Astrocyte (in vitro differentiated cells and primary cell): Measurements from ENCODE around the gene OPCML. TPM values are rescaled to one million over a fixed set of nuclear protein-coding genes. Genes with fewer than 3 reads are reported as not detected.

Experiments used
- DNase-seq: peaks from one replicate; pipeline ENCODE4 v3.0.0-alpha.2; 2010; ENCODE audit warnings: low read depth
- FAIRE-seq: peaks from 2 replicates; lab custom pipeline; 2011; peaks lifted over from hg19 to GRCh38; lab: Jason Lieb, UNC
- H2AFZ ChIP-seq: 2 replicates; pipeline ENCODE4 v1.6.0; 2012; ENCODE audit warnings: low read depth, low read length, inconsistent platforms
- H3K27ac ChIP-seq: 2 replicates; pipeline ENCODE4 v1.5.1; 2011; ENCODE audit warnings: low read depth, low read length, inconsistent platforms
- H3K27me3 ChIP-seq: 2 replicates; pipeline ENCODE4 v1.6.0; 2011; ENCODE audit warnings: low read length, inconsistent platforms; ENCODE audit not compliant: insufficient read depth
- H3K36me3 ChIP-seq: 2 replicates; pipeline ENCODE4 v1.5.1; 2011; ENCODE audit warnings: low read length, inconsistent platforms; ENCODE audit not compliant: insufficient read depth
- H3K4me1 ChIP-seq: 2 replicates; pipeline ENCODE4 v1.5.1; 2011; ENCODE audit warnings: low read length, inconsistent platforms; ENCODE audit not compliant: insufficient read depth
- H3K4me2 ChIP-seq: 2 replicates; pipeline ENCODE4 v1.6.0; 2012; ENCODE audit warnings: low read length, inconsistent platforms
- H3K4me3 ChIP-seq: 2 replicates; pipeline ENCODE4 v1.5.1; 2011; ENCODE audit warnings: low read depth, mild to moderate bottlenecking, low read length, inconsistent platforms; ENCODE audit not compliant: insufficient read depth
- H3K79me2 ChIP-seq: 2 replicates; pipeline ENCODE4 v1.6.0; 2012; ENCODE audit warnings: mild to moderate bottlenecking, low read length, inconsistent platforms; ENCODE audit not compliant: insufficient read depth
- H3K9ac ChIP-seq: 2 replicates; pipeline ENCODE4 v1.6.0; 2012; ENCODE audit warnings: mild to moderate bottlenecking, low read length, inconsistent platforms
- H3K9me3 ChIP-seq: 2 replicates; pipeline ENCODE4 v1.5.1; 2012; ENCODE audit warnings: low read depth, mild to moderate bottlenecking, low read length, inconsistent platforms; ENCODE audit not compliant: insufficient read depth
- H4K20me1 ChIP-seq: 2 replicates; pipeline ENCODE4 v1.6.0; 2012; ENCODE audit warnings: low read length, inconsistent platforms; ENCODE audit not compliant: insufficient read depth
- H3K27ac Mint-ChIP-seq: one replicate; pipeline ENCODE4 v1.8.0; 2021; ENCODE audit warnings: mild to moderate bottlenecking, mixed read lengths; ENCODE audit not compliant: unreplicated experiment
- H3K27me3 Mint-ChIP-seq: one replicate; pipeline ENCODE4 v1.8.0; 2021; ENCODE audit warnings: low read depth, mixed read lengths; ENCODE audit not compliant: unreplicated experiment
- H3K36me3 Mint-ChIP-seq: one replicate; pipeline ENCODE4 v1.8.0; 2021; ENCODE audit warnings: low read depth, mixed read lengths; ENCODE audit not compliant: unreplicated experiment
- H3K4me1 Mint-ChIP-seq: one replicate; pipeline ENCODE4 v1.8.0; 2021; ENCODE audit warnings: low read depth, mixed read lengths; ENCODE audit not compliant: unreplicated experiment
- H3K4me3 Mint-ChIP-seq: one replicate; pipeline ENCODE4 v1.8.0; 2021; ENCODE audit warnings: mild to moderate bottlenecking, moderate library complexity, mixed read lengths; ENCODE audit not compliant: unreplicated experiment
- H3K9me3 Mint-ChIP-seq: one replicate; pipeline ENCODE4 v1.8.0; 2021; ENCODE audit warnings: mild to moderate bottlenecking, mixed read lengths; ENCODE audit not compliant: unreplicated experiment
- CTCF ChIP-seq: IDR thresholded peaks from 2 replicates; pipeline ENCODE4 v1.5.1; 2011; ENCODE audit warnings: low read depth, mild to moderate bottlenecking, inconsistent platforms, low read length, moderate library complexity; ENCODE audit not compliant: insufficient read depth
- EZH2 ChIP-seq: IDR thresholded peaks from 2 replicates; pipeline ENCODE4 v1.6.1; 2012; ENCODE audit warnings: mild to moderate bottlenecking, low read length, inconsistent platforms; ENCODE audit not compliant: insufficient read depth
- total RNA-seq: library from RNA; stranded (reverse); gene quantifications from 2 replicates; pipeline ENCODE4 v1.2.1, GENCODE V29; 2021

OPCML gene
- total RNA-seq, 1 donor from 2014 or later, result 7.9 TPM

GRCh38 chr11:132463295-132464002, 1068.9 kb downstream of the OPCML start:
- FAIRE-seq (no peak), DNase-seq (no peak)
- Histone ChIP-seq H3K9ac (no peak overlapping the region), H3K27me3 (peaks cover 5% of the 10 kb centered on the region), H3K36me3 (no peaks in the 10 kb centered on the region), H3K9me3 (no peaks in the 10 kb centered on the region), H3K4me1 (no peaks in the 10 kb centered on the region), H3K27ac (no peak overlapping the region), H3K79me2 (no peaks in the 10 kb centered on the region), H3K4me3 (no peak overlapping the region), H2AFZ (no peak overlapping the region), H4K20me1 (no peaks in the 10 kb centered on the region), H3K4me2 (no peak overlapping the region)
- Mint-ChIP-seq H3K4me1 (no peaks in the 10 kb centered on the region), H3K27ac (no peak overlapping the region), H3K4me3 (no peak overlapping the region), H3K27me3 (peaks cover 7% of the 10 kb centered on the region), H3K9me3 (peaks cover 13% of the 10 kb centered on the region), H3K36me3 (peaks cover 6% of the 10 kb centered on the region)
- no peak for TF ChIP-seq EZH2
- no peak for TF ChIP-seq CTCF

- H3K4me1 Mint-ChIP-seq, result peaks cover 5% of the 10 kb centered on the region
- H3K9me3 Mint-ChIP-seq, result peaks cover 15% of the 10 kb centered on the region
- H3K36me3 Mint-ChIP-seq, result peaks cover 6% of the 10 kb centered on the region
- Histone ChIP-seq H3K36me3 (no peaks in the 10 kb centered on the region), H3K4me3 (no peak overlapping the region), H3K4me1 (no peaks in the 10 kb centered on the region), H3K27ac (no peak overlapping the region), H3K9ac (no peak overlapping the region), H3K79me2 (no peaks in the 10 kb centered on the region), H2AFZ (no peak overlapping the region), H3K27me3 (peaks cover 7% of the 10 kb centered on the region), H4K20me1 (no peaks in the 10 kb centered on the region), H3K4me2 (no peak overlapping the region), H3K9me3 (no peaks in the 10 kb centered on the region)
- H3K4me3 Mint-ChIP-seq, result no peak overlapping the region
- H3K27me3 Mint-ChIP-seq, result peaks cover 7% of the 10 kb centered on the region
- TF ChIP-seq CTCF (no peak), EZH2 (no peak)
- FAIRE-seq, result no peak
- H3K27ac Mint-ChIP-seq, result no peak overlapping the region
- DNase-seq, result no peak
Measured at GRCh38 chr11:132459736-132460135, 1072.6 kb downstream of the OPCML start.

- peaks cover 13% of the 10 kb centered on the region for H3K4me1 ChIP-seq
- H3K27me3 ChIP-seq, result peaks cover 7% of the 10 kb centered on the region
- no peak overlapping the region for H3K4me3 ChIP-seq
- no peak overlapping the region for H2AFZ ChIP-seq
- no peak for TF ChIP-seq CTCF
- no peak for TF ChIP-seq EZH2
- no peak for DNase-seq
- H3K36me3 ChIP-seq, result no peaks in the 10 kb centered on the region
- Mint-ChIP-seq H3K9me3 (peaks cover 15% of the 10 kb centered on the region), H3K4me1 (peaks cover 18% of the 10 kb centered on the region), H3K36me3 (peaks cover 6% of the 10 kb centered on the region), H3K27ac (no peak overlapping the region), H3K27me3 (no peaks in the 10 kb centered on the region), H3K4me3 (no peak overlapping the region)
- H3K9ac ChIP-seq, result no peak overlapping the region
- H4K20me1 ChIP-seq, result no peaks in the 10 kb centered on the region
- H3K4me2 ChIP-seq, result no peak overlapping the region
- no peak overlapping the region for H3K27ac ChIP-seq
- no peaks in the 10 kb centered on the region for H3K9me3 ChIP-seq
- FAIRE-seq, result no peak
- H3K79me2 ChIP-seq, result no peaks in the 10 kb centered on the region
Measured at GRCh38 chr11:132457445-132457844, 1074.9 kb downstream of the OPCML start.
